GM18526 (cell line): ENCODE measurements around the gene YPEL3.

Source experiments
- POLR2A ChIP-seq: IDR thresholded peaks from 3 replicates; pipeline ENCODE4 v1.6.1; 2011; ENCODE audit not compliant: insufficient read length; ENCODE audit errors: extremely low read depth

Gene YPEL3

DNA sequence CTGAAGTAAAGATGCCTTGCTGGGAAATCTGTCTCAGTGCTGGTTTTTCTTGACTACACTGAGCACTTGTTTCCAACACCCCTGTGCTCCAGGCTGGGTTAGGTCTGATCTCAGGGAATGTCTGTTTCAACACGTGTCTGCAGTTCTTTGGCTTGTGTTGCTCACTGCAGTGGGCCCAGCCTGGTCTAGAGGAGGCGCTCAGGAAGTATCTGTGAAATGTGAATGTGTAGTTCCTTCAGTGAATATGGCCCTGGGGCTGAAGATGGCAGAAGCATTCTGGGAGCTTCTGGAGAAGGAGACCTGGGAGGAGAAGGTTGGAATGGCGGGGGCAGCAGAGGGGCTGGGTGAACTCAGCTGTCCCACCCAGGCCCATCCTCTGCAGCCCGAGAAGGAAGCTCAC is 8.1 kb upstream of the YPEL3 start:
- TF ChIP-seq POLR2A, result no peak

DNA sequence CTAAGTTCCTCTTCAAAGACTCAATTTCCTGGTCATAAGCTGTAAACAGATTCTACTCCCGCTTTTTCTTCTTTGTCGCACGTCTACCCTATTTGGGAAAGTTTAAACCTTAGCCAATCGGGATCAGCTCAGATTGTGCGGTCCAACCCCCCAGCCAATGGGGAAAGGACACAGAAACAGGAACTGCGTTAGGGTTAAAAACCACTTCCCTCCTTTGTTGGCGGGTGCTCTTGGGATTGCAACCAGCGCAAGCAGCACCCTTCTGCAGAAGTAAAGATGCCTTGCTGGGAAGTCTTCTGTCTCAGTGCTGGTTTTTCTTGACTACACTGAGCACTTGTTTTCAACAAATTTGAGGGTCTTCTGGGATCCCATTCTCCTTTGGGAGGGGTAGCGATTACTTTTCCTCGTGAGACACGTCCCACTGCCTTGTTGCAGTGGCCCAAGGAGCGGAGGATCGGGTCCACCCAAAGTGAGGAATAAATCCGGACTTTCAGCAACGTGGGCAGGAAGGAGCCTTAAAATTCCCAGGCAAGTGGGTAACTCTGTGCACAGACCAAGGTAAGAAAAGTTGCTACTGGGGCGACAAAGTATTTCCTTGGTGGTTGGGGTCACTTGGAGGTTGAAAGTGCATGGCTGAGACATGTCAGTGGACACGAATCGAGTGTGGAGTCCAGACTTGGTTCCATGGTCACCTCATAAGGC is 1.0 kb upstream of the YPEL3 start:
- TF ChIP-seq POLR2A, result no peak

DNA sequence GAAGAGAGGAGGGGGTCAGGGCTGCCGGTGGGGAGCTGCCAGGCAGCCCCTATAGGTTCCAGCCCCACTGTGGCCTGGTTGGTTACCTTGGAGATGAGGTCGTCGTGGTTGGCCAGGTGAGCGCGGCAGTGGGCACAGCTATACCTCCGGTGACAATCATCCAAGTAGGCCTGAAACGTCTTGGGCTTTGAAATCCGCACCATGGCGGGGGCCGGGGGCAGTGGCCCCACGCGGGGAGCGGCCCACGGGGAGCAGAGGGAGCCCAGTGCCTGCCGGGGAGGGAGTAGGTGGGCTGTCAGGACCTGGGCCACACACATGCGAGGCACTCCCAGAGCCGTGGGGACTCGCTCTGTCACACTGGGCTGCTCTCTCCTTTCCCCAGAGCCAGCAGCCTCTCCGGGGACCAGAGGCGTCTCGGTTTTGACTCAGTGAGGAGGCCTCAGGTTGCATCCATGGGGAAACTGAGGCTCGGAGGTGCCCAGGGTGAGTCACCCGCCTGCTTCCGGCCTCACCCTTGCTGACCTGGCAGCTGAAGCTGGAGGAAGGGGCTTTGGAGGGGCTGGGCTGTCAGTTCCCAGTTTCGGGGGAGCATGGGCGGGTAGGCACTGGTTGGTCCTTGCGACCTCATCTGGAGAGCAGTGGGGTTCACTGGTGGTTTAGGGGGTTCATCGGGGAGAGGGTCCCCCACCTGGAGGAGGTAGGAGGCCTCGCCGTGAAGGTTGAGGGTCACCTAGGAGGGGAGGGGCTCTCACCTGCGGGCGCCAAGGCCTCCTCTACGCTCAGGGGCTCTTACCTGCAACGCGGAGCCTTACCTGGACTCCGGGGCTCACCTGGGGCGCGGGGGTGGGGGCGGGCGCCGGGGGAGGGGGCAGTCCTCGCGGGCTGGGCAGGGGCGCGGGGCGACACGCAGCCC is 591 bp downstream of the YPEL3 start:
- TF ChIP-seq POLR2A, result no peak

DNA sequence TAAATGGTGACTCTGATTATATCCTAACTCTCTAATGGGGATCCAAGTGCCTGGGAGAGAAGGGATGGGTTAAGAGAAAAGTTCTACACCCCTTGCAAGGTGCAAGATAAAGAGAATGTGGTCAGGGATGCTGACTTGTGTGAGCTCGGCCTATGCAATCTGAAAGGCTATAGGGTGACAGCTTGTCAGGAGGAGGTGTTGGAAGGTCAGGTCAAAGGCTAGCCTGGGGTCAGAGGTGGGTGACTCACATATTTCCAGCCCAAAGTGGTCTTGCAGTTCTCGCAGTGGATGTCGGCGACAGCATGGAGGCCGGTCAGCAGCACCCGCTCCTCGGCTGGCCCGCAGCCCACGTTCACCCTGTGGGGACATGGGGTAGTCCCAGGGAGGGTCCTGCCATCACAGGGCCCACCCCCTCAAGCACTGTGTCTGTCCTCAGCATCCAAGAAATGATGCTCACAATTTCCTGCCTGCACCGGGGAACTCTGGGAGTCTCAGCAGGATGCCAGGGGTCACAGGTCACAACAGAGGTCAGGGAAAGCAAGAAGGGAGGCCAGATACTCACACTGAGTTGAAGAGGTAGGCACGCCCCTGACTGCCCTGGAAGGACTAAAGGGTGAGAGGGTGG is 1.4 kb downstream of the YPEL3 start:
- no peak for TF ChIP-seq POLR2A

DNA sequence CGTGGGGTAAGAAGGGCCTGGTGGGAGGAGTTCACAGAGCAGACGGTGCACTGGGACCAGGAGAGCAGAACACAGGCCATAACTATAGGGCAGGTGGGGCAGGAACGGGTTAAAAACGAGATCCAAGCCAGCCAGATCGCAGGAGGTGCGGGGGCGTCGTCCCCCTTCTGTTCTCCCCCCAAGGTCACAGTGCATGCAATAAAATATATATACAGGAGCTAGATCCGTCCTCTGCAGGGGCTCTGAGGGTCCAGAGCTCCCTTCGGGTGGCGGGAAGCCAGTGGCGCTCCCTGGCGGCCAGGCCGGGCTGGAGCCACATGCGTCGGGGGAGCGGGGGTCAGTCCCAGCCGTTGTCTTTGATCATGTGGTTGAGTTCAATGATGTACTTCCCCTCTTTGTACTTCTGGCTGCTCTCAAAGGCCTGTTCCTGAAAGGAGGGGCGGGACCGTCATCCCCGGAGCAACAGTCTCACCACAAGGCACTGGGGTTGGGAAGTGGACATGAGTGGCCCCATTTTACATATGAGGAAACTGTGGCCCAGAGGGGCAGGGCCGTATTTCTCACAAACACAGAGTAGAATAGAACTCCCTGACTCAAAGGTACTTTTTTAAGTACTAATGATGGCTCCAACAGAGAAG is 3.5 kb downstream of the YPEL3 start:
- peak; percentile 56 for TF ChIP-seq POLR2A

DNA sequence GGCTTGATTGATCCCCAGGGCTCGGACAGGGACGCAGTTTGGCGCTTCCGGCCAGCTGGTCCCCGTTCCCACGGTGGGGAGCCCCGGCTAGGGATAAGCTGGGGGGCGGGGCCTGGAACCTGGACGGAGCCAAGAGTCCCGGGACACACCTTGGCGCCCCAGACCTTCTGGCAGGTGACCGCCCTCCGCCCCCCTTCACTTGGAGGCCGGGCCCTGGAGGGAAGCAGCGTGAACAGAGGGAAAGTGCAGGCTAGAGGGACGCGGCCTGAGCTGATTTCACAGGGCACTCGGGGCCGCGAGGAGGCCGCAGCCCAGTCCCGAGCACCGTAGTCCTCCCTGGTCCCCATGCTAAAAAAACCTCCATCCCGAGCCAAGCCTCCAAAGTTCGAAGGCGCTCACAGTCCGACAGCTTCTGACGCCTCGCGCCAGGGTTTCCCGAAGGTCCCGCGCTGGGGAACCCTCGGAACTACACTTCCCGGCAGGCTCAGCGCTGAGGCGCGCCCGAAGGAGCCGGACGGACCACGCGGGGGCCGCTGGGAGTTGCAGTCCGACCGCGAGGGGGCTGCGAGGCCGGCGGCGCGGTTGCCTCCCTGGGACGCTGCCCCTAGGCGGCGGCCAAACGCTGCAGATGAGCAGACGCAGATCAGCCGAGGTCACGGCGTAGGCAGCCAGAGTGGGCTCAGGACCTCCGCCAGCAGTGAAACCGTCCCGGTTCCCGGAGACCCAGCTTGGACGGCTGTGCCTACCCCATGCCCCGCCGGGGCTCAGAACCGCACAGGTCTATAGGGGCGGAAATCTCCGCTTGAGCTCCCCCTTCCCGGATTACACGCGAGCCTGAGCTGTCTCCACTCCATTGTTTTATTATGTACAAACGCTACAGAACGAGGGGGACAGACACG is 4.3 kb downstream of the YPEL3 start, which contains the start of gene TBX6:
Gene TBX6, minus strand, starts transcription at position 451 of the 899 bp plus-strand sequence. CDS start 731 bp downstream, outside the sequence.
- TF ChIP-seq POLR2A, result peak; percentile 50

DNA sequence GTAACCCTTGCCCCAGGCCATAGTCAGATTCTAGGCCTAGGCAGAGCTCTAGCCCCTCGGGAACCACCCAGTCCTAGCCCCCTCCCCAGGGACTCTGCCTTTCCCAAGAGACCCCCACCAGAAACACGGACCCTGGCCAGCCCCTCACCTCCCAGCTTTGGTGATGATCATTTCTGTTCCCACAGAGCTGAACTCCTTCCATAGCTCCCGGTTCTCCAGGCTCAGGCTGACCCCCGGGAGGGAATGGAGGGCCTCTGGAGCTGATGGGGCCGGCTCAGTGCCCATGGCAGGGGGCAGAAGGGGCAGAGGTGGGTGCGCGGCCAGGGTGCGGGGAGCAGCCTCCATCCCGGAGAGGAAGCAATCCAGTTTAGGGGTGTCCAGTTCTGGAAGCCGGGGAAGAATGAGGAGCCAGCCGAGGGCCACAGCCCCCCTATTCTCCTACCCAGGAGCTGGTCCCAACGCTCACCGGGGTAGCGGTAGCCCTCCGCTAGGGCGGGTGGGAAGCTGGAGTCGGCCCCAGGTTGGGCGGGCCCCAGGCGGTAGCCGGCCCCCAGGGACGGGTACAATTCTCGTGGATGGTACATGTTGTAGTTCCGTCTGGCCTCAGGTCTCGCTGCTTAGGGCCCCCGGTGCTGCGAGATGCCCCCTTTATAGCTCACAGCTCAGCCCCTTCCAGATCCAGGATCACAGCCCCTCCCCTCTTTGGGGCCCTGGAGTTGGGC is 5.2 kb downstream of the YPEL3 start:
- no peak for TF ChIP-seq POLR2A

DNA sequence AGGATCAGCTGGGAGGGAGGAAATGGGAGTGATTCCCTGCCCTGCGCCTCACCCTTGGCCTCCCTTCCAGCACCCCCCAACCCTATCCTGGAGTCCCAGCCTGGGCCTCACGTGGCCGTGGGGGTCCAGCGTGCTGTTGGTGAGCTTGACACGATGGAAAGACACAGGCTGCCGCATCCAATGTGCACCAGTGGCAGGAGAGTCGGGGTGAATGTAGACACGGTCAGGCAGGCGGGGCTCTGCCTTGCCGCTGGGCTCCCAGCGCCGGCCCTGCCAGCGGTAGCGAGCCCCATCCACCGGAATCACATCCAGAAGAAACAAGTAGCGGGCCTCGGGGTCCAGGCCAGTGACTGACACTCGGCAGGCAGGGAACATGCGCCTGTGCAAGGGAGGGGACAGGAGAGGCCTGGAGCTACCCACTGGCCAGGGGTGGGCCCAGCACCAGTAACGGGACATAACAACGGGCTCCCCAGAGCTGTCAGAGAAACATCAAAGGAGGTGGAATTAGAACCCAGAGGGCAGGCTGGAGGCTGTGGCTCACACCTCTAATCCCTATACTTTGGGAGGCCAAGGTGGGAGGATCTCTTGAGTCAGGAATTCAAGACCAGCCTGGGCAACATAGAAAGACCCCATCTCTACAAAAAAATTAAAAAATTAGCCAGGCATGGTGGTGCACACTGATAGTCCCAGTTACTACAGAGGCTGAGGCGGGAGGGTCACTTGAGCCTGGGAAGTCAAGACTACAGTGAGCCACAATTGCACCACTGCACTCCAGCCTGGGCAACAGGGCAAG is 7.0 kb downstream of the YPEL3 start:
- no peak for TF ChIP-seq POLR2A

DNA sequence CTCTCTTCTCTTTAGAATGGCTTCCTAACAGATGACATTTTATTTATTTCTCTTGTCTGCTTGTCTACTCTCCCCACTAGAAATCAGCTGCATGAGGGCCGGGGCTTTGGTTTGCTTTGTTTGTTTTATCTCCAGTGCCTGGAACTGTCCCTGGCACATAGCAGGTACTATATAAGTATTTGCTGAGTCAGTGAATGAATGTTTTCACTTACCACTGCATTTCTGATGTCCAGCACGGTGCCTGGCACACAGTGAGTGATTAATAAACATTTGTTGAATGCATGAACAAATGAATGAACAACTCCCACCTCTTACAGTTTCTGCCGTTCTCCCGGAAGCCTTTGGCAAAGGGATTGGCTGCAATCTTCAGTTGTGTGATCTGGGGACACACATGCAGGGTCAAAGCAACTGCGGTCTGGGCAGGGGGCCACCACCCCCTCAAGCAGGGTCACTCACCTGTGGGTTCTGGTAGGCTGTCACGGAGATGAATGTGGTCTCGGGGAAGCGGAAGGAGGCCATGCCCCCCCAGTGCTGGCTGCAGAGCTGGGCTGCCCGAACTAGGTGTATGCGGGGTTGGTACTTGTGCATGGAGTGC is 7.7 kb downstream of the YPEL3 start:
- no peak for TF ChIP-seq POLR2A

DNA sequence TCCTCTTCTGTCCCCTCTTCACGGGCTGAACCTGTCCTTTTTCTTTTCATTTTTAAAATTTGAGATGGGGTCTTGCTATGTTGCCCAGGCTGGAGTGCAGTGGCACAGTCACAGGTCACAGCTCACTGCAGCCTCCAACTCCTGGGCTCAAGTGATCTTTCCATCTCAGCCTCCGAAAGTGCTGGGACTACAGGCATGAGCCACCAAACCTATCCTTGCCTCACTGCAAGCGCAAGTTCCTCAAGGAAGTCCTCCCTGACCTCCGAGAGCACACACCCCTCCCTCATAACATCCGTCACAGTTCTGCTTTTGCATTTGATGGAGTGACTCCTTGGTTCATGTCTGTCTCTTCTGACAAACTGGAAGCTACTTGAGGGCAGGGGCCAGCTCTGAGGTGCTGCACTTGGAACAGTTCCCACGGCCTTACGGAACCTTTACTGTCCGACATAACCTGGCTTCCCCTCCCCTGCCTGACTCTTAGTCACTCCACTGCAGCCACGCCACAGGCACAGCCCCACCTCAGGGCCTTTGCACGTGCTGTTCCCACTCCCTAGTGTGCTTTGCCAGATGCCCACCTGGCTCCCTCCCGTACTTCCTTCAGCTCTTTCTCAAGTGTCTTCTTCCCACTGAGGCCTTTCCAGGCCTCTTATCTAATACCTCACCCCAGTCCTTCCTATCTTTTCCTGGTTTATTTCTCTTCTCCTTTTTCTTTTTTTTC is 8.7 kb downstream of the YPEL3 start:
- no peak for TF ChIP-seq POLR2A

DNA sequence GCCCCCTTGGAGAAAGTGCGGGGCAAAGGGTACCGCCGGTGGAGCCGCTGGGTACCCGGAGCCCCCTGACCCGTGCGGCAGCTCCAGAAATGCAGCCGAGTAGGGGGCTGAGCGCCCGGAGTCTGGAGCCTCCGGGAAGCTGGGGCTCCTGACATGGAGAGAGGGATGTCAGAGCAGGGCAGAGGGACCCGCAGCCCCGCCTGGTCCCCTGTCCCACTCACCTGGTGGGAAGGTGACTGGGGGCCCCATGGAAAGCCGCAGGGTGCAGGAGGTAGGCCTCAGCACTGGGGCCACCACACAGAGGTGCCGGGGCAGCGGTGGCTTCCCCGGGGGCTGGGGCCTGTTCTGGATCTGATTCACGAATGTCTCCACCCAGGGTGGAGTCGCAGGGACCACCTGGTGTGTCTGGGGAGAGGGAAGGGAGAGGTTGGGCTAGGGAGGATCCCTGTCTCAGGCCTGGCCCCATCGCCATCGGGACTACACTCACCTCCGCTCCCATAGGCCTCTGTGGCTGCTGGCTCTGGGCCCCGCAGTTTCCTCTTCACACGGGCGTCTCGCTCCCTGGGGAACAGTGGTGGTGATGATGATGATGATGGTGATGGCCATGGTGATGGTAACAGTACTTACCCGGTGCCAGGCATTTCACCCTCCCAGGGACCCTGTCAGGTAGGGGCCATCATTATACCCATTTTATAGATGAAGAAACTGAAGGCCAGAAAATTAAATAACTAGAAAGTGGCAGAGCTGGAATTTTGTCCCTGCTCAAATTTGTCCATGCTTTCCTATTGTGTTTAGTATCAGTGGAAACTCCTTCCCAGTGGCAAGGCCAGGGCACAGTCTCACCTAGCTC is 9.5 kb downstream of the YPEL3 start:
- no peak for TF ChIP-seq POLR2A

DNA sequence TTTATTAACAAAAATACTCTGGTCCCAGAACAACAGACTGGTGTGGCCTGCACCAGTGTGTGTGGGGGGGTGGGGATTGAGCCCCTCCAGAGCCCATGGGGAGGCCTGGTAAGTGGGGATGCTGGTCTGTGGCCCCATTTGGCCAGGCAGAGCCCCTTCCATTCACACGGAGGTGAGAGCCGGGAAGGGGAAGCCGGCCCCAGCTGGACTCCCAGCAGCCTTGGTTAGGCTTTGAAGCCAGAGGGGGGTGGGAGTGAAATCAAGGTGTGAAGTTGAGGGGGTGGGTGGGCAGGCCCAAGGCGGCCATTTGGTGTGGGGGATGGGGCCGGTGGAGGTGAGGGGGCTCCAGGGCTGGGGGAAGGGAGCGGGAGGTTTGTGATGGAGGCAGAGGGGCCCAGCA is 10.2 kb downstream of the YPEL3 start:
- TF ChIP-seq POLR2A, result no peak
